Breast epithelium (tissue), 4 donors: Measurements from ENCODE around the gene GABPB1. TPM values are rescaled to one million over a fixed set of nuclear protein-coding genes. Genes with fewer than 3 reads are reported as not detected.

ENCODE experiments used
- DNase-seq, 2 donors: peaks; one replicate each; pipeline ENCODE4 v3.0.0-alpha.2; 2019; ENCODE audit warnings: low spot score in 2 of 2
- H3K27ac ChIP-seq, 2 donors: fragments of 200-600 bp; sonication (generic) in 1 of 2; one replicate each; pipeline ENCODE4 v1.5.1; 2016 to 2019; ENCODE audit warnings: mild to moderate bottlenecking in 1 of 2
- H3K27me3 ChIP-seq, 2 donors: fragments of 200-600 bp; sonication (generic) in 1 of 2; one replicate each; pipeline versions ENCODE4 v1.5.1 to v1.6.0; 2017 to 2019; ENCODE audit warnings: control low read depth in 1 of 2, mild to moderate bottlenecking in 1 of 2
- H3K36me3 ChIP-seq: fragments of 200-600 bp; one replicate; pipeline ENCODE4 v1.5.1; 2019
- H3K4me1 ChIP-seq, 2 donors: fragments of 200-600 bp; sonication (generic); one replicate each; pipeline ENCODE4 v1.5.1; 2016 to 2019; ENCODE audit warnings: control low read depth in 1 of 2
- H3K4me3 ChIP-seq, 3 donors: fragments of 200-600 bp; sonication (generic); 1 replicate in 2 of 3; 2 replicates in 1 of 3; pipeline ENCODE4 v1.5.1; 2016 to 2019; ENCODE audit warnings: mild to moderate bottlenecking in 3 of 3, moderate library complexity in 2 of 3
- H3K9me3 ChIP-seq, 2 donors: fragments of 200-600 bp; sonication (generic) in 1 of 2; one replicate each; pipeline ENCODE4 v1.5.1; 2016 to 2019; ENCODE audit warnings: control low read depth in 1 of 2
- CTCF ChIP-seq, 3 donors: fragments of 450-650 bp; IDR thresholded peaks; one replicate each; pipeline ENCODE4 v1.5.1; 2016 to 2017; ENCODE audit warnings: antibody characterized with exemption in 3 of 3, mild to moderate bottlenecking in 3 of 3, moderate library complexity in 3 of 3
- POLR2A ChIP-seq: fragments of 450-650 bp; IDR thresholded peaks from one replicate; pipeline ENCODE4 v1.6.1; 2016; ENCODE audit warnings: antibody characterized with exemption, mild to moderate bottlenecking, moderate library complexity
- POLR2AphosphoS5 ChIP-seq, 3 donors: sonication (generic); formaldehyde crosslinking; IDR thresholded peaks; one replicate each; pipeline ENCODE4 v1.6.1; 2017; ENCODE audit warnings: antibody characterized with exemption in 3 of 3
- intact Hi-C: fragments of 100-400 bp; cut with DNase I; formaldehyde crosslinking; loops from one replicate; pipeline ENCODE4 v1.15.1; 2023; ENCODE audit warnings: low total_unique reads
- total RNA-seq, 3 donors: library from RNA; depleted of rRNA; stranded (reverse); fragments of >200 nt; gene quantifications; one replicate each; pipeline ENCODE4 v1.1.0, GENCODE V29; 2016

The GABPB1 gene
- total RNA-seq, 3 donors from 2014 or later: 14.6 to 37.4 (median 35.9) TPM

GRCh38 chr15:50227076-50227475, 127.9 kb downstream of the GABPB1 start:
- H3K4me1 ChIP-seq: no peaks in the 10 kb centered on the region

GRCh38 chr15:50225938-50226337, 129.1 kb downstream of the GABPB1 start:
- intact Hi-C loops: no loop called here
- TF ChIP-seq POLR2AphosphoS5 (IDR thresholded peaks at IDR 0.05): no peak
- TF ChIP-seq CTCF (IDR thresholded peaks at IDR 0.05): no peak
- no peak for TF ChIP-seq POLR2A

More at GRCh38 chr15:50227076-50227475, 127.9 kb downstream of the GABPB1 start:
- intact Hi-C loops: no loop called here
- DNase-seq: no peak
- no peaks in the 10 kb centered on the region for H3K36me3 ChIP-seq
- H3K27ac ChIP-seq: no peak overlapping the region
- H3K27me3 ChIP-seq: no peaks in the 10 kb centered on the region
- no peaks in the 10 kb centered on the region for H3K9me3 ChIP-seq
- no peak for TF ChIP-seq POLR2AphosphoS5 (IDR thresholded peaks at IDR 0.05)
- no peak for TF ChIP-seq CTCF (IDR thresholded peaks at IDR 0.05)
- no peak for TF ChIP-seq POLR2A
- H3K4me3 ChIP-seq: no peak overlapping the region

More at GRCh38 chr15:50225938-50226337, 129.1 kb downstream of the GABPB1 start:
- no peak overlapping the region for H3K4me3 ChIP-seq
- no peaks in the 10 kb centered on the region for H3K36me3 ChIP-seq
- no peaks in the 10 kb centered on the region for H3K4me1 ChIP-seq
- no peaks in the 10 kb centered on the region for H3K27me3 ChIP-seq
- DNase-seq: no peak
- H3K27ac ChIP-seq: no peak overlapping the region
- H3K9me3 ChIP-seq: no peaks in the 10 kb centered on the region

Other genes with a start within 250 kb of the GABPB1 start
- 10 to 100 TPM in 1 of 3 donors, 1 to 10 TPM in 2; 7.9 to 28.3 (median 9.5) TPM for gene ATP8B4, start 236.0 kb downstream of the GABPB1 start, total RNA-seq
- 1 to 10 TPM in 2 of 3 donors, under 1 TPM in 1; 0.96 to 5.6 (median 3.5) TPM for gene SLC27A2, start 173.0 kb downstream of the GABPB1 start, total RNA-seq
- 10 to 100 TPM in 1 of 3 donors, 1 to 10 TPM in 1, not detected in 1; 1.0 to 11.0 TPM for gene HDC, start 89.5 kb downstream of the GABPB1 start, total RNA-seq
- 10 to 100 TPM; 40.6 to 84.7 (median 47.2) TPM for gene USP8, start 69.2 kb upstream of the GABPB1 start, total RNA-seq
- gene USP50, start 191.5 kb upstream of the GABPB1 start, total RNA-seq: 1 to 10 TPM in 2 of 3 donors, not detected in 1; 1.2 to 1.3 TPM